ENCODE data around the gene NKX3-2.
A peak's percentile ranks its signal among the peaks of the same experiment; 100 is the strongest.

NKX3-2 gene

GRCh38 chr4:13546941-13547484 is 2.7 kb upstream of the NKX3-2 start:
- Histone ChIP-seq H4K20me1 (ENCODE audit: insufficient read depth, low read length) (no peaks in the 10 kb centered on the region), H2AFZ (ENCODE audit: low read length) (peak overlapping the region; percentile 95), H3K9me3 (replicated peaks; ENCODE audit: insufficient read depth, low read length) (no peaks in the 10 kb centered on the region), H3K4me3 (ENCODE audit: low read length) (peak overlapping the region; percentile 79), H3K4me1 (ENCODE audit: low read length) (peaks cover 5% of the 10 kb centered on the region), H3K36me3 (replicated peaks; ENCODE audit: insufficient read depth, low read length) (no peaks in the 10 kb centered on the region), H3K27ac (ENCODE audit: low read length) (no peak overlapping the region), H3K4me2 (ENCODE audit: low read depth, low read length) (peak overlapping the region; percentile 92), H3K27me3 (replicated peaks; ENCODE audit: insufficient read depth, low read length) (peaks cover 17% of the 10 kb centered on the region; the same call in 1 of the 2 replicates), H3K9me2 (replicated peaks; ENCODE audit: insufficient read depth, low read length) (no peaks in the 10 kb centered on the region), H3F3A (ENCODE audit: insufficient read depth, low read length) (peaks cover 5% of the 10 kb centered on the region), H3K9ac (ENCODE audit: low read length) (peak overlapping the region; percentile 56; the same call in 1 of the 2 replicates), H3K79me2 (ENCODE audit: low read length) (no peaks in the 10 kb centered on the region)
- no peak for DNase-seq
- TF ChIP-seq EZH2 (optimal IDR thresholded peaks at IDR 0.05; ENCODE audit: low read depth, low read length) (no peak), CTCF (IDR thresholded peaks at IDR 0.05; ENCODE audit: low read length) (no peak)

DNA sequence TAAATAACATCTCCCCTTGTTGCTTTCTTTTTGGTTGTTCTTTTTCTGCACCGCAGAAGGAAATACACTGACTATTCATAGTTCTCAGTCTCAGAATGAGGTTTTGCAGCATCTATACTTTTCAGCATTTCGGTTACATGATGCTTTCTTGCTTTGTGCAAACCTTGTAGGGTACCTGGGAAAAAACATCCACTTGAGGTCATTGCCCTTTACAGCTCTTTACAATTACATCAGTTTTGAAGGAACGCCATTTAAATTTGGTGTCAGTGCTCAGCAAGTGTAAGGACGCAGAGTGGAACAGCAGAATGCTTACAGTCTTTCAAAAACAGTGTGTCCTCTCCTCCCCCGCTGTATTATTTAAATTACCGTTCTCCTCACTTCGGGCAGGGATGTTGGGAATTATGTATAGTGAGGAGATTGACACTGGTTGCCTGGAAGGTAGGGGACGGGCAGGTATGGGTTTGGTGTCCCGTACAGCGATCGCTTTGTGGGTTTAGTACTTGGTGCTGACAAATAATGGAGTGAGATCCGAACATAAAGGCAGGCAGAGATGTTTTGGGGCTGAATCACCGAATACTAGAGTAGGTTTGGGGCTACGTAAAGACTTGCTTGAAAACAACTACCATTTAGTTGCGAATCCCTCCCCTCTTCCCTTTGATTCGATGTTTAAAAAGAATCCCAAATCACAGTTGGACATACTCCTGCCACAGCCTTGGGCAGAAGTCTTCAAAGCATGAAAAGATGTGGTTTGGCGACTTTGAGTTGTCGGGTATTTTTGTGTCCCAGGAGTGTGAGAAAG is 2.0 kb upstream of the NKX3-2 start:
- Histone ChIP-seq H3K4me2 (ENCODE audit: low read depth, low read length) (peak overlapping the region; percentile 92; the same call in 1 of the 2 replicates), H3K4me1 (ENCODE audit: low read length) (peaks cover 5% of the 10 kb centered on the region), H3K4me3 (ENCODE audit: low read length) (peak overlapping the region; percentile 79; the same call in 1 of the 2 replicates), H3K27me3 (replicated peaks; ENCODE audit: insufficient read depth, low read length) (peaks cover 17% of the 10 kb centered on the region; the same call in 1 of the 2 replicates), H3K9me3 (replicated peaks; ENCODE audit: insufficient read depth, low read length) (no peaks in the 10 kb centered on the region), H4K20me1 (ENCODE audit: insufficient read depth, low read length) (no peaks in the 10 kb centered on the region), H3K79me2 (ENCODE audit: low read length) (no peaks in the 10 kb centered on the region), H3K36me3 (replicated peaks; ENCODE audit: insufficient read depth, low read length) (no peaks in the 10 kb centered on the region), H3K9me2 (replicated peaks; ENCODE audit: insufficient read depth, low read length) (no peaks in the 10 kb centered on the region), H3K27ac (ENCODE audit: low read length) (no peak overlapping the region), H3F3A (ENCODE audit: insufficient read depth, low read length) (peaks cover 5% of the 10 kb centered on the region), H2AFZ (ENCODE audit: low read length) (peak overlapping the region; percentile 95; the same call in 1 of the 2 replicates), H3K9ac (ENCODE audit: low read length) (no peak overlapping the region)
- DNase-seq: no peak
- no peak for TF ChIP-seq EZH2 (optimal IDR thresholded peaks at IDR 0.05; ENCODE audit: low read depth, low read length)
- no peak for TF ChIP-seq CTCF (IDR thresholded peaks at IDR 0.05; ENCODE audit: low read length)
- no peak for TF ChIP-seq EZH2phosphoT487 (IDR thresholded peaks at IDR 0.05; ENCODE audit: low read length)

- no peak overlapping the region for H3K9ac ChIP-seq (ENCODE audit: low read length)
- no peaks in the 10 kb centered on the region for H3K9me3 ChIP-seq (replicated peaks; ENCODE audit: insufficient read depth, low read length)
- TF ChIP-seq EZH2 (optimal IDR thresholded peaks at IDR 0.05; ENCODE audit: low read depth, low read length): no peak
- no peak for TF ChIP-seq CTCF (IDR thresholded peaks at IDR 0.05; ENCODE audit: low read length)
- TF ChIP-seq EZH2phosphoT487 (IDR thresholded peaks at IDR 0.05; ENCODE audit: low read length): no peak
- no peaks in the 10 kb centered on the region for H4K20me1 ChIP-seq (ENCODE audit: insufficient read depth, low read length)
- no peak for DNase-seq
- H3K4me2 ChIP-seq (ENCODE audit: low read depth, low read length): no peak overlapping the region
- peaks cover 5% of the 10 kb centered on the region for H3K4me1 ChIP-seq (ENCODE audit: low read length)
- no peak overlapping the region for H2AFZ ChIP-seq (ENCODE audit: low read length)
- peaks cover 23% of the 10 kb centered on the region for H3K27me3 ChIP-seq (replicated peaks; ENCODE audit: insufficient read depth, low read length)
- H3K27ac ChIP-seq (ENCODE audit: low read length): no peak overlapping the region
- no peak overlapping the region for H3K4me3 ChIP-seq (ENCODE audit: low read length)
- no peaks in the 10 kb centered on the region for H3K9me2 ChIP-seq (replicated peaks; ENCODE audit: insufficient read depth, low read length)
- H3K79me2 ChIP-seq (ENCODE audit: low read length): no peaks in the 10 kb centered on the region
- no peaks in the 10 kb centered on the region for H3K36me3 ChIP-seq (replicated peaks; ENCODE audit: insufficient read depth, low read length)
- peaks cover 5% of the 10 kb centered on the region for H3F3A ChIP-seq (ENCODE audit: insufficient read depth, low read length)
Measured at GRCh38 chr4:13545394-13545808, 1.1 kb upstream of the NKX3-2 start.

Data from MM.1S (cell line).